Mucosa of descending colon (tissue), 3 donors: ENCODE measurements around the gene CFAP157. TPM values are rescaled to one million over a fixed set of nuclear protein-coding genes. Genes with fewer than 3 reads are reported as not detected.

Experiments
- ATAC-seq: fragments of 200-7000 bp; cut with Tn5 transposase; one replicate; pipeline ENCODE4 v1.9.1; 2020; ENCODE audit warnings: mild to moderate bottlenecking, moderate library complexity
- DNase-seq, 3 donors: peaks; one replicate each; pipeline ENCODE4 v3.0.0-alpha.2; 2020
- H3K36me3 ChIP-seq: fragments of 200-600 bp; one replicate; pipeline ENCODE4 v1.8.0; 2021; ENCODE audit warnings: low read depth, mild to moderate bottlenecking
- H3K4me1 ChIP-seq: fragments of 200-600 bp; one replicate; pipeline ENCODE4 v1.8.0; 2021; ENCODE audit warnings: low read depth, mild to moderate bottlenecking
- H3K4me3 ChIP-seq: fragments of 200-600 bp; one replicate; pipeline ENCODE4 v1.8.0; 2021; ENCODE audit warnings: mild to moderate bottlenecking
- H3K9me3 ChIP-seq: fragments of 200-600 bp; one replicate; pipeline ENCODE4 v1.8.0; 2021; ENCODE audit warnings: mild to moderate bottlenecking
- intact Hi-C, 2 donors: fragments of 100-400 bp; cut with DNase I in 1 of 2; cut with micrococcal nuclease in 1 of 2; formaldehyde crosslinking; loops; one replicate each; pipeline versions ENCODE4 v1.11.0 to v1.11.1; 2022; cut with DNase I, micrococcal nuclease
- total RNA-seq, 3 donors: library from RNA; stranded (reverse); fragmentation: NEBNext Ultra II Directional in 2 of 3; extraction: Animal tissue kit (Norgen Biotek cat#: 25700) in 2 of 3; gene quantifications; one replicate each; pipeline versions ENCODE4 v1.2.1 to v1.2.4, GENCODE V29; 2021 to 2023
- TF ChIP-seq, protein P1 (sequence below): fragments of 200-600 bp; IDR thresholded peaks from one replicate; pipeline ENCODE4 v1.8.0; 2022; ENCODE audit warnings: antibody characterized with exemption, mild to moderate bottlenecking
- donor health status: DM: no; HTN: no; CAD: no; lungs with moderate emphysema.
- donor health status: DM: no; HTN: no; CAD: no.
- donor health status: DM: no; HTN: yes; CAD: no.

Gene CFAP157
- total RNA-seq, 3 donors from 2014 or later = 0.12 to 0.28 TPM; not detected in 1

DNA sequence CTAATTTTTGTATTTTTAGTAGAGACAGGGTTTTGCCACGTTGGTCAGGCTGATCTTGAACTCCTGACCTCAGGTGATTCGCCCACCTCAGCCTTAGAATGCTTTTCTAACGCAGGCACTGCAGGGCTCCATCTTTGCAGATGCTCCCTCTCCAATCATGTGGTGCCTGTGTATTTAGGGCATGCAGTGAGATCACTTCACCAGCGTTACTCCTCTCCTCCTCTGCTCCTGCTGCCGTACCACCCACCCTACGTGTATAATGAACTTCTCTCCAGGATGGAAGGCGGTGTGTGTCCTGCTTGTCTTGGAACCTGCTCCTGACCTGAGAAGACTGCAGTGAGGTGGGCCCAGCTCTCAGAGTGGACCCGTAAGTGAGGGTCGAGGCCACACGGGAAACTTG, 13.6 kb upstream of the CFAP157 start:
- Histone ChIP-seq H3K4me1 (no peaks in the 10 kb centered on the region), H3K36me3 (no peaks in the 10 kb centered on the region), H3K4me3 (no peak overlapping the region), H3K9me3 (no peaks in the 10 kb centered on the region)
- intact Hi-C loops = no loop called here
- DNase-seq (no peak), ATAC-seq (no peak)
- TF ChIP-seq, protein P1, sequence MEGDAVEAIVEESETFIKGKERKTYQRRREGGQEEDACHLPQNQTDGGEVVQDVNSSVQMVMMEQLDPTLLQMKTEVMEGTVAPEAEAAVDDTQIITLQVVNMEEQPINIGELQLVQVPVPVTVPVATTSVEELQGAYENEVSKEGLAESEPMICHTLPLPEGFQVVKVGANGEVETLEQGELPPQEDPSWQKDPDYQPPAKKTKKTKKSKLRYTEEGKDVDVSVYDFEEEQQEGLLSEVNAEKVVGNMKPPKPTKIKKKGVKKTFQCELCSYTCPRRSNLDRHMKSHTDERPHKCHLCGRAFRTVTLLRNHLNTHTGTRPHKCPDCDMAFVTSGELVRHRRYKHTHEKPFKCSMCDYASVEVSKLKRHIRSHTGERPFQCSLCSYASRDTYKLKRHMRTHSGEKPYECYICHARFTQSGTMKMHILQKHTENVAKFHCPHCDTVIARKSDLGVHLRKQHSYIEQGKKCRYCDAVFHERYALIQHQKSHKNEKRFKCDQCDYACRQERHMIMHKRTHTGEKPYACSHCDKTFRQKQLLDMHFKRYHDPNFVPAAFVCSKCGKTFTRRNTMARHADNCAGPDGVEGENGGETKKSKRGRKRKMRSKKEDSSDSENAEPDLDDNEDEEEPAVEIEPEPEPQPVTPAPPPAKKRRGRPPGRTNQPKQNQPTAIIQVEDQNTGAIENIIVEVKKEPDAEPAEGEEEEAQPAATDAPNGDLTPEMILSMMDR = no peak

DNA sequence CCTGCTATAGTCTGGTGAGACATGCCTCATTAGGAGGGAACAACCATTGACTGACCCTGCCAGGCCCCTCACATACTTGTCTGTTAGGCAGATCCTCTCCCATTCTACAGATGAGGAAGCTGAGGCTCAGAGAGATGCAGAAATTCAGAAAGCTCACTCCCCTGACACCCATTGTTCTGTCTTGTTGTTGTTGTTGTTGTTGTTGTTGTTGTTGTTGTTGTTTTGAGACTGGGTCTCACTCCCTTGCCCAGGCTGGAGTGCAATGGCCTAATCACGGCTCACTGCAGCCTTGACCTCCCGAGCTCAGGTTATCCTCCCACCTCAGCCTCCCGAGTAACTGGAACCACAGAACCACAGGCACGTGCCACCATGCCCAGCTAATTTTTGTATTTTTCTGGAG, 13.1 kb upstream of the CFAP157 start:
- Histone ChIP-seq H3K4me3 (no peak overlapping the region), H3K36me3 (no peaks in the 10 kb centered on the region), H3K4me1 (no peaks in the 10 kb centered on the region), H3K9me3 (no peaks in the 10 kb centered on the region)
- ATAC-seq (no peak), DNase-seq (no peak)
- TF ChIP-seq, protein P1 = no peak
- intact Hi-C loops = no loop called here

DNA sequence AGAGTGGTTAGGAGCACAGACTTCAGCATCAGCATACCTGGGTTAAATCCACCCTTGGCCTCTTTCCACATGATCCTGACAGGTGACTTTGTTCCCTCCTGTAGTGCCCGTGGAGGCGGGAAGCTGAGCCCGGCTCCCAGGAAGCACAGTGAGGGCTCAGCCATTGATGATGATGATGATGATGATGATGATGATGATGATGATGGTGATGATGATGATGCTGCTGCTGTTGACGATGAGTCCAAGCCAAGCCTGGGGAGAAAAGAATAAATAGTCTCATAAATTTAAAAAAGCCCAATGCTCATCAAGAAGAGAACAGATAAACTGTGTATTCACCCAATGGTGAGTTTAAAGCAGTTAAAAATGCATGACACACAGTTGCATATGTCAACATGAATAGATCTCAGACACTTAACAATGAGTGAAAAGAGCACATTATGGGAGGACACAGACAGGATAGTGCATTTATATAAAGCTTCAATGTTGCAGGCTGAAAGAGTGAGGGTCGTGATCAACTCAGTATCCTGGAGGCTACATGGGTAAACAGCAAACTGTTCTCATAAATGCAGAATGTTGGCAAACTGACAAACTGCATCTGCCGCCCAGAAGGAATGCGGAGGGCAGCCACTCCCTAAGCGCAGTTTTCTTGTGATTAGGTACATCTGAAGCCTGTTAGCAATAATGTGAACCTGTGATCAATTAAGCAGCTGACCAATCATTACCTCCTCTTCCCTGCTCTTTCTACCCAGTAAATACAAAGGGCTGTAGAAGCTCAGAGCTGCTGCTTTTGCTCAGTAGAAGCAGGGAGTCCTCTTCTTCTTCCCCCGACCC, 11.7 kb upstream of the CFAP157 start:
- intact Hi-C loops = no loop called here
- no peaks in the 10 kb centered on the region for H3K9me3 ChIP-seq
- H3K36me3 ChIP-seq = no peaks in the 10 kb centered on the region
- H3K4me1 ChIP-seq = peaks cover 6% of the 10 kb centered on the region
- DNase-seq = no peak
- TF ChIP-seq, protein P1 = no peak
- H3K4me3 ChIP-seq = no peak overlapping the region
- ATAC-seq = no peak

DNA sequence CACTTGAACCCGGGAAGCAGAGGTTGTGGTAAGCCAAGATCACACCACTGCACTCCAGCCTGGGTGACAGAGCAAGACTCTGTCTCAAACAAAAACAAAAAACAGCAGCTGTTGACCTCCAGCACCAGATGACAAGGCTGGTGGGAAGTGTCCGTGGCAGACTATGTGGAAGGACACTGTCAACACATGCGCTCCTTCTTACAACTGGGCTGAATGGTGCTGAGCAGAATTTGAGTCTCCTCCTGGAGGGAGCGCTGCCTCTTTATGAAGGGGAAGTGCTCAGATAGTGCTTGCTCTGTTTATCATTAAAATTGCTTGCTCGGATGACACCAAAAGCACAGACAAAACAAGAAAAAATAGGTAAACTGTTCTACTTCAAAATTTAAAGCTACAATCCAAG, 9.2 kb upstream of the CFAP157 start:
- TF ChIP-seq, protein P1 = no peak
- Histone ChIP-seq H3K4me1 (peaks cover 6% of the 10 kb centered on the region), H3K9me3 (no peaks in the 10 kb centered on the region), H3K36me3 (no peaks in the 10 kb centered on the region), H3K4me3 (no peak overlapping the region)
- intact Hi-C loops = no loop called here
- ATAC-seq = no peak
- no peak for DNase-seq

DNA sequence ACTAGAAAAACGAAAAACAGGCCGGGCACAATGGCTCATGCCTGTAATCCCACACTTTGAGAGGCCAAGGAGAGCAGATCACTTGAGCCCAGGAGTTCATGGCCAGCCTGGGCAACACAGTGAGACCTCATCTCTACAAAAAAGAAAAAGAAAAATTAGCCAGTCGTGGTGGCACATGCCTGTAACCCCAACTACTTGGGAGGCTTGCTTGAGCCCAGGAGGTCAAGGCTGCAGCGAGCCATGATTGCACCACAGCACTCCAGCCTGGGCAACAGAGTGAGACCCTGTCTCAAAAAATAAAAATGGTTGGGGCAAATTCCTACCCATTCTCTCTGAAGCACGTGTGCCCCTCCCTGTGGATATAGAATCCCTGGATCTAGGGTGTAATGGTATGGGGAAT, 8.4 kb upstream of the CFAP157 start:
- no peak for DNase-seq
- ATAC-seq = no peak
- H3K9me3 ChIP-seq = no peaks in the 10 kb centered on the region
- no peak overlapping the region for H3K4me3 ChIP-seq
- peaks cover 6% of the 10 kb centered on the region for H3K4me1 ChIP-seq
- H3K36me3 ChIP-seq = no peaks in the 10 kb centered on the region
- intact Hi-C loops = no loop called here
- TF ChIP-seq, protein P1 = no peak
